Retina (tissue), 1 donor: ENCODE measurements around the gene IL26.
"Not testable (repeated sequence)": the region's sequence is repeated elsewhere in the genome, so short reads cannot be mapped to it uniquely, and the experiment has no call there.

Source experiments
- DNase-seq: peaks from one replicate; pipeline ENCODE4 v3.0.0-alpha.2; 2016

IL26 gene

DNA sequence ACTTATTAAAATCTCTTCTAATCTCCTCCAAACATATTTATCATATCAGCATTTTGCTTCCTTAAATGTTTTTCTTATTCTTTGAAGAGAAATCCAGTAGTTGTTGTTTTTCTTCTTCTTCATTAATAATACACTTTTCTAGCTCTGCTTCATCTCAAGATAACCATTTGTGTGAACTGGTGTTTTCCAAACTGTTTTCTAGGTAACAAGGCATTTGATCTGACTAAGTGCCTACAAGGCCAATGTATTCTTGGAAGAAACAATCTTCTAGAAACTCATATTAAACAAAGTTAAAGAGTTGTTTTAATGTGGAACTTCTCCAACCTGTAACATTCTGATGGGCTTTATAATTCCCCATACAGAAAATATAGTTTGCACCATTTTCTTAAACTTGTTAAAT lies 35.3 kb downstream of the IL26 start:
- no peak for DNase-seq

DNA sequence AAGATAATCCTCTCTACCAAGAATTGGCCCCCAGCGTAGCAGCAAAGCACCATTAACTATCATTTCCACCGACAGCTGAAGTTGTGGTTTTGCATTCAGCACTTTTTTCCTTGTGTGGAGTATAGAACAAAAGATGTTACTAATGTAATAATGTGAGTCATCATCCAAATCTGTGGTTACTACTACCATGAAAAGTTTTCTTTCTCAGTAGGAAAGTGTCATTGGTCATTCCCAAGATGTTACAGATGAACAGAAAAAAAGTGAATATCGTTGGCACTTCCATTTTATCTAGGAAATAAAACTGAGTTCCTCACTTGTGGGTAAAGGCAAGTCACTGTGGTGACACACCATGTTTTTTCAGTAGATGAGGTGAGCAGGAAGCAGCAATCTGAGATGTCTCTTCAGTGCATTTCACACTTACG lies 35.8 kb downstream of the IL26 start:
- no peak for DNase-seq

DNA sequence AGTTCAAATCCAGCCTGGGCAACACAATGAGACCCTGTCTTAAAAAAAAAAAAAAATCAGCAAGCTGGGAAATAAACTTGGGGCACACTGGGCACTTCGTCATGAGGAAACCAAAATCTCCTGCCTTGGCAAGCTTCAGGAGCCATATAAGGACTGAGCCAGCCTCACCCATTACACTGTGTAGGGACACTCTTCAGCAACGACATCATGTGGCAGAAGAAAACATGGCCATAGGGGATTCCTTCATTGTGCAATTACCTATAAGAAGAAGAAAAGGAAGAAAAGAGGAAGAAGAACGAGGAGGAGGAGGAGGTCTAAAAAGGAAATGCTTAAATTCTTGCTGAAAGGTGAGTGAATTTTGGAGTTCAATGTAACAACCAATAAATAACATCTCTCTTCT lies 40.0 kb downstream of the IL26 start:
- DNase-seq = no peak

DNA sequence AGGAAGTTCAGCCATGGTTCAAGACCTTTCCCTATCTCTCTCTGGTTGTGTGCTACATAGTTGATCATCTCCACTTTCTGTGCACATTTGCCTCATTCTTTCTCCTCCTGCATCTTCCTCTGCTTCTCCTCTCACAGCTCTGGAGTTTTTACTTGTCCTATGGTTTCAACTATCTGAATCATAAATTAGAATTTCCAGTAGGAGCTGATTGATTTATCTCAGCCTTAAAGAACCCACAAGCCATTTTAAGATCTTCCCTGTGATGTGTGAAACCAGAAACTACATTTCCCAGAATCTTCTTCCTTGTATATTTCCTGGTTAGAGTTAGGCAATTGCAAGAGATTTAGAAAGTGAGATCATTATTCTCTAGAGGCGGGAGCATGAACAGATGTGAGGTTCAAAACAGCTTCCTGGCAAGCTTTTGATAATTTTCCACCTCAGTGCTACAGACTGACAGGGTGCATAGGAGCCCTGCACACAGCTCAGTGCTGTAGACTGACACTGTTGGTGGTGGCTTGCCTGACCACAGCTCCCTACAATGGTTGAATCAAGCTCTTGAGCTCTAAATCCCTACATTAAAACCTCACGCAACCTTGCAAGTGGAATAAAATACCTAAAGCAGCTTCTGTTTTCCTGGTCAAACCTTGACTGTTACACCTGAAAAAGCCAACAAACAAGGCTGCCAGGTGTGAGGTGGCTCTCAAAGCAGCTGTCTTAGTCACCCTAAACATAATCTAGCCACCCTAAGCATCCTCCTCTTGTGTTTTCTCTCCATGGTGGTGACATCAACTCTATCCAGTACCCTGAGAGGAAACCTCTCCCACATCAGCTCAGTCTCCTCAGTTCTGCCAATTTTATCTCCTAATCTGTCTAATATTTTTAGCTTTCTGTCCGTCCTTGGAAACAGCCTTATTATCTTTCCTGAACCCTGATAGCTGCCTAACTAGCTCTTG lies 44.5 kb downstream of the IL26 start:
- DNase-seq = peak; percentile 9

DNA sequence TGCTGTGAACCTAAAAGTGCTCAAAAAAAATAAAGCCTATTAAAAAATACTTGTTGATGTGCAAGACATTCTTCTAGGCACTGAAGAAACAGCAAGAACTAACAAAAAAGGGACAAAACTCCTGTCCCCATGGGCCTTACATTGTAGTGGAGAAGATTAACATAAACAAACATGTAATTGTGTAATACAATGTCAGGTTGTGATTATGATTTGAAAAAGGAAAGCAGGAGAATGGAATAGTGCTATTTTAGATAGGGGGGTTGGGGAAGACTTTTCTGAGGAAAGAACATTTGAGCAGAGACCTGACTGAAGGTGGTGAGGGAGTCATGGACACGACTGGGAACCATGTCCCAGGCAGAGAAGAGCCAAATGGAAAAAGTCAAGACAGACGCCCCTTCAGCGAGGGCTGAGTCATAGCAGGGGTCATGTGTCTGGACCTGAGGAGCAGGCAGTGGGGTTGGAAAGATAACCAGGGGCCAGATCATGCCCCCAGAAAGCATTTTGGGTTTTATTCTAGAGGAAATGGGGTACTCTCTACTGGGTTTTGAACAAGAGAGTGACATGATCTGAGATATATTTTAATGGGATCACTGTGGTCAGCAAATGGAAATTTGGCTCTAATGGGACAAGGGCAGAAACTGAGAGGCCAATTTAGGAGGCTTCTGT lies 46.7 kb downstream of the IL26 start:
- DNase-seq = no peak

DNA sequence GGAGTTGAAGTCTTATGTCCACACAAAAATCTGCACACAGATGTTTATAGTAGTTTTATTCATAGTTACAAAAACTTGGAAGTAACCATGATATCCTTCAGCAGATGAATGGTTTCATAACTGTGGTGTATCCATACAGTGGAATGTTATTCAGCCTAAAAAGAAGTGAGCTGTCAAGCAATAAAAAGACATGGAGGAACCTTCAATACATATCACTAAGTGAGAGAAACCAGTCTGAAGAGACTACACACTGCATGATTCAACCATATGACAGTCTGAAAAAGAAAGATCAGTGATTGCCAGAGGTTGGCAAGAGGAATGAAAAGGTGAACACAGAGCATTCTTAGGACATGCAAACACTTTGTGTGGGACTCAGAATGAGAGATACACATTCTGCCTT lies 47.4 kb downstream of the IL26 start:
- no peak for DNase-seq

DNA sequence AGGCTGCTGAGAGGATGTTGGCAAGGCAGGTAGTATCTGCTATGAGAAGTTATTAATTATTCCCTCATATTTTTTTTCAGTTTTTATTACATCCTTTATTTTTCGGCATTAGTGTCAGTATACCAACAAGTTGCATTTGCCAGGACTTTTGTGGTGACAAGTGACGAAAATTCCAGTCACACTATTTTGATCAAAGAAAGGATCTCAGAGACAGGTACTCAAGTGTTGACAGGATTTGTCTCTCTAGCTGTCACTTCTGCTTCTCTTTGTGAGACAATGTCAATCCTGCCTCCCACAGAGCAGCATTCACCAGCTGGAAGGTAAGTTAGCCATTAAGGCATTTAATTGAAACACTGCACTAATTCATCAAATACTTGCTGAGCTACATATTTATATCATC lies 48.0 kb downstream of the IL26 start:
- no peak for DNase-seq

DNA sequence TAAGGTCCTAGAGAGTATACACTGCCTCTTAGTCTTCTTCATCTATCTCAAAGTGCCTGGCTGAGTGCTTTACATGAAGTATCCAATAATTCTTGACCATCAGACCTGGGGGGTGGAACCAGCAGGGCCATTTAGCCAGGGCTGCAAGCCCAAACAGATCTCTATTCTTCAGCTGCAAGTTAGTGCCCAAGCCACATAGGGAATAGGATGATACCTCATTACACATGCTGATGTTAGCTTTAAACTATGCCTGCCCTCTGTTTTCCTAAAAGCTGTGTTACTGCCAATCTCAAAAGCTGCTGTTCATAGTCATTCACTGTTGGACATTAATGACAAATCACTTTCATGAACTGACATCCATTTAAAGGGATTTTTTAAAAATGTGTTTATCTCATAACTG lies 49.4 kb downstream of the IL26 start:
- DNase-seq = no peak

DNA sequence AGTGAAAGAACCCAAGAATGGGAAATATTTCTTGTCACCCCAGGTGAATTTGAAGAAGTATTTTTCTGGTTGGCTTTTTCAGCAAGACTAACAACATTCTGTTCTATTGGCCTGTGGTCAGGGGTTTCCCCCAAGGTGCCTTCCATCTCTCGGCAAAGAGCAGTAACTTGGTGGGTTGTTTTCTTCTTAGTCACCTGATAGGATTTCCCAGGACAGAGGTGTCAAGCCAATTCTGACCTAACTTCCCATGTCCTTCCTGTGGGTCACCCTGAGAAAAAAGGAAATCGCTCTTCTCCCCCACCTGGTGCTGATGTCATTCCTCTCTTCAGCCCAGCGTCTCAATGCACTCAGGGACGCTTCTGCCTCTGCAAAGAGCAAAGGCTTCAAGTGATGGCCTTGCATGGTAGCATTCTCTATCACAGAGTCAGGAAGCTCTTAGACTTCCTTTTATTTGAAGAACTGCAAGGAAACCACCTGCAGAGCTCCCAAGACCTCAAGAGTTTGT lies 50.0 kb downstream of the IL26 start:
- DNase-seq = no peak

DNA sequence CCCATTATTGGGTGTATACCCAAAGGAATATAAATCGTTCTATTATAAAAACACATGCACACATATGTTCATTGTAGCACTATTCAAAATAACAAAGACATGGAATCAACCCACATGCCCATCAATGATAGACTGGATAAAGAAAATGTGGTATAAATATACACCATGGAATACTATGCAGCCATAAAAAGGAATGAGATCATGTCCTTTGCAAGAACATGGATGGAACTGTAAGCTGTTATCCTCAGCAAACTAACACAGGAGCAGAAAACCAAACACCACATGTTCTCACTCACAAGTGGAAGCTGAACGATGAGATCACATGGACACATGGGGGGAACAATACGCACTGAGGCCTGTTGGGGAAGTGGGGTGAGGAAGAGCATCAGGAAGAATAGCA lies 50.8 kb downstream of the IL26 start:
- not testable (repeated sequence) for DNase-seq

DNA sequence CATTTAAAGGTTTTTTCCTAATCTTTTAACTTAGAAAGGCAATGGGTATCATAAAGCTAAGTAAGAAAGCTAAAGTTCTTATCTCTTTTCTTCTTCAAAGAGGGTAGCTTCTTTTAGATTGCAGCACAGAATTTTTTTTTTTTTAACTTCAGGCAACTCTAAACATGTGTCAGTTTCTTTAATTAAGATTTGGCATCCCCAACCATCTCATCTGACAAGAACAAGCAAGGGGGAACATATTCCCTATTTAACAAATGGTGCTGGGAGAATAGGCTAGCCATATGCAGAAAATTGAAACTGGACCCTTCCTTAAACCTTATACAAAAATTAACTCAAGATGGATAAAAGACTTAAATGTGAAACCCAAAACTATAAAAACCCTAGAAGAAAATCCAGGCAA lies 51.8 kb downstream of the IL26 start:
- DNase-seq = no peak

DNA sequence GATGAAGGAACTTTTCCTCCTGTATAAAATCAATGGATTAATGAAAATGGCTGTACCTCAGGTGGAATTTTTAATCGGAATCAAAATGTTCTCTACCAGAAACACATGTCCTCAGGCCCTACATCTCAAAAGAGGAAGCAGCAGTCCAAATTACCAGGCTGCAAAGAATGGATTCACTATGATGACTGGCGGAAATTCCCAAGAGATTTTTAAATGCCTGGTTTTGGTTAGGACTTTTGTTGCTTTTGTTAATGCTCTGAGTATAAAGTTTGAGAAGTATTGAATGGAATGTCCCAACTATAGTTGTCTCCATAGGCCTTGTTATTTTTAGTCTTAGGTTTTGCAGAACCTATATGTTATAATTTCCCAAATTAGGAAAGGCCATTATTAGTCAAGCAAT lies 54.9 kb downstream of the IL26 start:
- no peak for DNase-seq

DNA sequence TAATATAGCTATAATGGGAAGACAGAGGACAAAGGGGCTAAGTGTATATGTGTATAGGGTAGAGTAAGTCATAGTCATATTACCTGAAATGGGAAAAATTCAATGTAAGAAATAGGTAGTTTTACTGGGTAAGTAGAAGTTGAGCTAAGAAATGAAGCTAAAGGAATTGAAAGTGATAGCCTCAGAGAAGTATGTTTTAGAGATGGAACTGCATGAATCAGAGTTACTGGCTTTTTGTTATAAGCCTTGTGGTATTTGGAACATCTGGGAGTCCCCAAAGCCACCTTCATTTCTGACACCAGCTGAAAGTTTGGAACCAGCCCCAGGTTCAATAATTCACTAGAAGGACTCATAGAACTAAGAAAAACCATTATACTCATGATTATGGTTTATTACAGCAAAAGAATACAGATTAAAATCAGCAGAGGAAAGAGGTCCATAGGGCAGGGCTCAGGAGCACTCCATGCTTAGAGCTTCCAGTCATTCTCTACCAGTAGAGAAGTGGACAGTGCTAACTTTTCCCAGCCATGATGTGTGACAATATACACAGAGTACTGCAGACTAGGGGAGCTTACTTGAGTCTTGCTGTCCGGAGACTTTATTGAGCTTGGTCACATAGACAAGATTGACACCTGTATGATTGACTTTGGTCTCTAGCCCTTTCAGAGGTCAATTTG lies 56.3 kb downstream of the IL26 start:
- no peak for DNase-seq

DNA sequence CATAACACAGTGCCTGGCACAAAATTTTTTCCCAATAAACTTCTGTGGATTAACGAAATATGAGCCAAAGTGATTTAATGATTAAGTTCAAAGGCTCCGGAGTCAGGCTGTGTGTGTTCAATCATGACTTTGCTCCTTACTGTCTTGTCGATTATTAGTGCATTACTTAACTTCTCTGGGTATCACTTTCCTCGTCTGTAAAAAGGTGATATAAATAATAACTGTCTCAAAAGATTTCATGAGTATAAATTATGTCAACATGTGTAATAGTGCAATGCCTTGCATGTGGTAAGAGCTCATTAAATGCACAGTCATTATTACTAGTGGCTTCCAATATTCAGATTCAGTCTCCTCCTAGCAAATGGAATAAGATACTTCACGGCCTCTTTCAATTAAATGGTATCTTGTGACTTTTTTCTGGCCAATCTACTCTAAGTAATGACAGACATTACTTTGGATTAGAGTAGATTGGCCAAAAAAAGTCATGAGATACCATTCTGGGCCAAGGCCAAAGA lies 59.2 kb downstream of the IL26 start:
- no peak for DNase-seq

DNA sequence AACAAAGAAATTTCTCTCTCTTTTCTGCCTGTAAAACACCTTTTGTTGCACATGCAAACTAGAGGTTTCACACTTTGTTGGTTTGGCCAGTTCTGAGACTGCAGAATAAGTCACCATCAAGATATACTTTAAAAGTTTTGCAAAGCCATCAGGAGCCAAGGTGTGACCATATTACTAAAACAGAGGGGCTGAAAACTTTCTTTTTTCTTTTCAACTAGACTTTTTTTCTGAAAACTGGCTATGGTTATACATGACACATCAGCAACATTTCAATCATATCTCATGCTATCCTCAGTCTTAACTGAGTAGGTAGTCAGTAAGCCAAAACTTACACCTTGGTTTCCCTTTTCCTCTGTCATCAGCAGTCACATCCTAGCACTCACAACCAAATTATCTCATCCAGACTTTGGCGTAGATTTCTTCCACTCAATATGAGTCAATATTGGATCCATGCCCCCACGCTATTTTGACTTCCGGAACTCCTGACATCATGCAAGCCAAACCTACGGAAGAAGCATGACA lies 62.0 kb downstream of the IL26 start:
- no peak for DNase-seq

DNA sequence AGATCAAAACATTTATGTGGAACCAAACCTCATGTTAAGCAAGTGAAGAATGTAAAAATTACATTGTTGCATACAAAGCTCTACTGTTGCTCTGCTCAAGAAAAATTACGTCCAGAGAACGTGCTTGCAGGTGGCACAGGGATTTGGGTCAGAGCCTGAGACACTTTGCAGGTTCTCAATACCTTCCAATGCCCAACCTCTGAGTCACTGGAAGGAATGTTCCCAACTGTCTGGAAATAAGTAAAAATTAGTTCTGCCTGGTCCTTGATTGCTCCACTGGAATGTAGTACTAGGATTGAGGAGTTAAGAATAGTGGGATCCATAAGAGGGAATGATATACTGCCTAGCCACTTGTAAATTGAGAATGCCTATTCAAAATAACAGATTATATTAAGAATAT lies 63.2 kb downstream of the IL26 start:
- no peak for DNase-seq

DNA sequence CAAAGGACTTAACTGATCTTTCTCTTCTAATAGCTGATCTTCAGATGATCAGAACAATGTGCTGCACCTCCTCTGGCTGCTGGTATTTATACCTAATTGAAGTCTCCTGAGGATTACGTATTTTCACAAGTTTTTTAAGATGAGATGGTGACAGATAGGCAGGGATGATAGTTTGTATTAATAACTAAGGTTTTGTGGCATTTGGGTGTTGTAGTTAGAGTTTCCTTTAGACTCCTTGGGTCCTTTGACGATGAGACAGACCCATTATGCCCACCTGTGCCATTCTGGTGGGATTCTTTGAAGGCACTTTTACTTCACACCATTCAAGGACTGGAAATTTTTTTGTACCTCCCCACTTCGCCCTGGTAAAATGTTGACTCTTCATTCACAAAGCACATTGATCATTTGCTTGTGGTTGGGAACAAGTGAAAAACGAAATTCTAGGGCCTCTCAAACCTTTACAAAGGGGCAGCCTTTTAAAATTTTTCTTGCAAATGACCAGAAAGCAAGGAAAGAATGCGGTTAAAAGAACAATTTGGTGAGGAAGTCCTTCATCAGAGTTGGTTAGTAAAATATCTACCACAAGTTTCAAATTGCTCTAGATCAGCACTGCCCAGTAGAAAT lies 65.8 kb downstream of the IL26 start, which contains the start of gene IFNG:
IFNG (minus strand) TSS at position 60 of the 624 bp plus-strand sequence. CDS start 125 bp downstream, outside the sequence.
- DNase-seq = no peak

DNA sequence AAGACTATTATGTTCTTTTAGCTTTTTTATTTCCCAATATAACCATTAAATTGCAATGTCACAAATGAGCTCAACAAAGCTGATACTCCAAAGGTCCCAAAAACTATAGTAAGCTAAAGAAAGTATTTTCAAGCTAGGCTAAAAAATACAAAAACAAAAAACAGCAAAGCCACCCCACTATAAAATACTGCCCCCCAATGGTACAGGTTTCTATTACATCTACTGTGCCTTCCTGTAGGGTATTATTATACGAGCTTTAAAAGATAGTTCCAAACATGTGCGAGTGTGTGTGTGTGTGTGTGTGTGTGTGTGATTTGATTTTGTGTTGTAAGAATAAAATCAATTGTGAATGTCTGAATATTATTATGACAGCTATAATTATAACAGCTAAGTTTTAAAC lies 67.2 kb downstream of the IL26 start:
- no peak for DNase-seq

DNA sequence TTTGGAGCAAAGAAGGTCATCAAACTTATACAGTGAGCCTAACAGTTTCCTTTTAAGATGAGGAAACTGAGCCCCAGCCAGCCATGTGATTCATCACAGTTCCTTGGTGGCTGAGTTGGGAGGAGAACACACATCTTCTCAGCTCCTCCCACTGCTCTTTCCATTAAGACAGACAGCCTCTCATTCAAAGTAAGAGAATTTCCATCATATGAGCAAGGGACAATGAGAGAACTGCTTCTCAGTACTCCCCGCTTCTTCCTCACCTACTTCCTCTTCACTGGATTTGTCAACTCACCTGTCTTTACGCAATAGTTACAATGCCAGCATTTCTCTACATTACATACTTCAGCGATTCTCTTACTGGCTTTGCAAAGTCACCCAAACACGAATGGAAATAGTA lies 68.2 kb downstream of the IL26 start:
- no peak for DNase-seq

DNA sequence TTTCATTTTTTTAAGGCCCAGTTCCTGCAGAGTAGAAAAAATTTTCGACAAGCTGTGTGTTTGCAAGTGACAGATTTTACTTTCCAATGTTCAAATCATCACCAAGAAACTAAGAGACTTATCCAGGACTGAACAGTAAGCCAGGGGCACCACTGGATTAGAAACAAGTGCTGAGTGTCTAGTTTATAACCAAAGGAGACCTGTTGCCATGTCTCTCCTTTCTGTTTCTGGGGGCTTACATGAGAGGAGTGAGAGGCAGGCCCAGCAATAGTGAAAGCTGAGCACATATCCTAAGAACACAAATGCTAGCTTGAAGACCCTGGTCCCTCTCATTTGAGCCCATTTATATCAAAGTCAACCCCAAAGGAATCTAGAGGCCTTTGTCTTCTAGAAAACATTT lies 69.0 kb downstream of the IL26 start:
- DNase-seq = no peak

DNA sequence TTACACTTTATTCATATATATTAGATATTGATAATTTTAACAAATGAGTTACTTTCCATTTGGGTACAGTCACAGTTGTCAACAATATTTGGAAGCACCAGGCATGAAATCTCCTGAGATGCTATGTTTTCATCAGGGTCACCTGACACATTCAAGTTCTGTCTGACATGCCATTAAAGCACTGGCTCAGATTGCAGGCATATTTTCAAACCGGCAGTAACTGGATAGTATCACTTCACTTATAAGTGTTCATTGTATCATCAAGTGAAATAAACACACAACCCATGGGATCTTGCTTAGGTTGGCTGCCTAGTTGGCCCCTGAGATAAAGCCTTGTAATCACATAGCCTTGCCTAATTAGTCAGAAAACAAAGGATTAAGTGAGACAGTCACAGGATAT lies 70.8 kb downstream of the IL26 start:
- DNase-seq = no peak
